Measurements from ENCODE around the gene IER5. TPM values are rescaled to one million over a fixed set of nuclear protein-coding genes. Genes with fewer than 3 reads are reported as not detected.
A peak's percentile ranks its signal among the peaks of the same experiment; 100 is the strongest.

Gene IER5
- total RNA-seq, 1 donor: 17.4 TPM

- no peak for DNase-seq (ENCODE audit: insufficient read length, low spot score, missing footprints)
- Histone ChIP-seq H3K4me1 (ENCODE audit: insufficient read depth, low read length) (peaks cover 7% of the 10 kb centered on the region), H2AFZ (ENCODE audit: low read length) (no peak overlapping the region)
Observed at GRCh38 chr1:181061487-181061886, 27.0 kb upstream of the IER5 start.

GRCh38 chr1:181061891-181062835 lies 26.3 kb upstream of the IER5 start:
- Histone ChIP-seq H3K4me3 (ENCODE audit: insufficient read depth, low read length) (peak overlapping the region; percentile 39), H4K20me1 (ENCODE audit: insufficient read depth, low read length) (no peaks in the 10 kb centered on the region), H2AFZ (ENCODE audit: low read length) (peak overlapping the region; percentile 76), H3K4me1 (ENCODE audit: insufficient read depth, low read length) (peaks cover 7% of the 10 kb centered on the region), H3K79me2 (ENCODE audit: insufficient read depth, low read length) (no peaks in the 10 kb centered on the region), H3K4me2 (ENCODE audit: insufficient read depth, low read length) (peak overlapping the region; percentile 67), H3K27me3 (ENCODE audit: insufficient read depth, low read length) (no peaks in the 10 kb centered on the region), H3K9me3 (ENCODE audit: low read depth, low read length) (no peaks in the 10 kb centered on the region), H3K27ac (ENCODE audit: low read depth, low read length) (no peak overlapping the region), H3K36me3 (ENCODE audit: insufficient read depth, low read length) (no peaks in the 10 kb centered on the region)
- TF ChIP-seq CTCF (IDR thresholded peaks at IDR 0.05; ENCODE audit: extremely low read depth, low read depth, low read length): no peak
- DNase-seq (ENCODE audit: insufficient read length, low spot score, missing footprints): no peak

More at GRCh38 chr1:181061487-181061886, 27.0 kb upstream of the IER5 start:
- Histone ChIP-seq H3K4me2 (ENCODE audit: insufficient read depth, low read length) (no peak overlapping the region), H3K9me3 (ENCODE audit: low read depth, low read length) (no peaks in the 10 kb centered on the region), H4K20me1 (ENCODE audit: insufficient read depth, low read length) (no peaks in the 10 kb centered on the region), H3K79me2 (ENCODE audit: insufficient read depth, low read length) (no peaks in the 10 kb centered on the region), H3K27me3 (ENCODE audit: insufficient read depth, low read length) (no peaks in the 10 kb centered on the region), H3K4me3 (ENCODE audit: insufficient read depth, low read length) (no peak overlapping the region), H3K36me3 (ENCODE audit: insufficient read depth, low read length) (no peaks in the 10 kb centered on the region), H3K27ac (ENCODE audit: low read depth, low read length) (no peak overlapping the region)
- no peak for TF ChIP-seq CTCF (IDR thresholded peaks at IDR 0.05; ENCODE audit: extremely low read depth, low read depth, low read length)

GRCh38 chr1:181062836-181063428 lies 25.6 kb upstream of the IER5 start:
- Histone ChIP-seq H3K4me1 (ENCODE audit: insufficient read depth, low read length) (peaks cover 7% of the 10 kb centered on the region), H2AFZ (ENCODE audit: low read length) (peak overlapping the region; percentile 76), H3K79me2 (ENCODE audit: insufficient read depth, low read length) (no peaks in the 10 kb centered on the region), H3K27ac (ENCODE audit: low read depth, low read length) (peak overlapping the region; percentile 16), H3K9me3 (ENCODE audit: low read depth, low read length) (no peaks in the 10 kb centered on the region), H3K27me3 (ENCODE audit: insufficient read depth, low read length) (no peaks in the 10 kb centered on the region), H3K4me3 (ENCODE audit: insufficient read depth, low read length) (peak overlapping the region; percentile 39), H3K36me3 (ENCODE audit: insufficient read depth, low read length) (no peaks in the 10 kb centered on the region), H3K4me2 (ENCODE audit: insufficient read depth, low read length) (peak overlapping the region; percentile 67), H4K20me1 (ENCODE audit: insufficient read depth, low read length) (no peaks in the 10 kb centered on the region)
- no peak for DNase-seq (ENCODE audit: insufficient read length, low spot score, missing footprints)
- TF ChIP-seq CTCF (IDR thresholded peaks at IDR 0.05; ENCODE audit: extremely low read depth, low read depth, low read length): no peak
